Left colon (tissue), 2 donors: Measurements from ENCODE around the gene DYNLT2B. TPM values are rescaled to one million over a fixed set of nuclear protein-coding genes. Genes with fewer than 3 reads are reported as not detected.
"Not testable (repeated sequence)": the region's sequence is repeated elsewhere in the genome, so short reads cannot be mapped to it uniquely, and the experiment has no call there.

Source experiments
- ATAC-seq: fragments of 200-7000 bp; cut with Tn5 transposase; one replicate; pipeline ENCODE4 v1.9.1; 2020; ENCODE audit warnings: mild to moderate bottlenecking, moderate library complexity
- DNase-seq, 2 donors: peaks; one replicate each; pipeline ENCODE4 v3.0.0-alpha.2; 2020
- intact Hi-C, 2 donors: fragments of 100-400 bp; cut with DNase I in 1 of 2; cut with micrococcal nuclease in 1 of 2; formaldehyde crosslinking; loops; one replicate each; pipeline versions ENCODE4 v1.11.2 to v1.14.0; 2022; cut with DNase I, micrococcal nuclease
- long read RNA-seq: library from polyadenylated mRNA; unstranded; transcript quantifications from one replicate; pipeline ENCODE4 v2.0.0, GENCODE V29; 2021
- total RNA-seq, 2 donors: library from RNA; stranded (reverse); fragmentation: NEBNext Ultra II Directional; extraction: Animal tissue kit (Norgen Biotek cat#: 25700); gene quantifications; one replicate each; pipeline ENCODE4 v1.2.1, GENCODE V29; 2021
- donor health status: DM: no; HTN: no; CAD: no.
- donor health status: DM: yes; HTN: yes; CAD: no.

DYNLT2B gene
- 1 to 10 TPM; 1.7 to 2.2 TPM for total RNA-seq
- long read RNA-seq, partial matches to known transcripts: 0 of 2 reads
- long read RNA-seq, other reads (novel, unspliced or antisense): 0 of 2 reads

GRCh38 chr3:196317687-196318467 lies at the start of gene DYNLT2B:
TSS of gene DYNLT2B (minus strand) at chr3:196318240. CDS start at chr3:196318152, 88 bp downstream.
- DNase-seq (peak; percentile 87 to 91), ATAC-seq (peak; percentile 98)
- intact Hi-C loops: no loop called here

GRCh38 chr3:196365736-196366135 lies 47.7 kb upstream of the DYNLT2B start:
- intact Hi-C loops: no loop called here
- DNase-seq (no peak), ATAC-seq (no peak)

GRCh38 chr3:196360586-196360985 lies 42.5 kb upstream of the DYNLT2B start:
- no peak for ATAC-seq
- intact Hi-C loops: no loop called here
- DNase-seq: no peak

GRCh38 chr3:196358540-196358939 lies 40.5 kb upstream of the DYNLT2B start:
- DNase-seq, ATAC-seq, intact Hi-C loops: not testable (repeated sequence)

GRCh38 chr3:196357905-196358304 lies 39.9 kb upstream of the DYNLT2B start:
- intact Hi-C loops: no loop called here
- ATAC-seq (no peak), DNase-seq (no peak)

GRCh38 chr3:196356556-196356955 lies 38.5 kb upstream of the DYNLT2B start:
- intact Hi-C loops: no loop called here
- ATAC-seq (no peak), DNase-seq (no peak)

GRCh38 chr3:196355668-196356067 lies 37.6 kb upstream of the DYNLT2B start:
- DNase-seq (no peak), ATAC-seq (no peak)
- intact Hi-C loops: no loop called here

- no peak for DNase-seq
- no peak for ATAC-seq
- intact Hi-C loops: no loop called here
Measured at GRCh38 chr3:196354132-196354531, 36.1 kb upstream of the DYNLT2B start.

- DNase-seq: no peak
- intact Hi-C loops: no loop called here
- ATAC-seq: no peak
Measured at GRCh38 chr3:196351541-196351940, 33.5 kb upstream of the DYNLT2B start.

GRCh38 chr3:196350067-196350466 lies 32.0 kb upstream of the DYNLT2B start:
- no peak for DNase-seq
- intact Hi-C loops: no loop called here
- ATAC-seq: no peak

- DNase-seq: no peak
- ATAC-seq: no peak
- intact Hi-C loops: no loop called here
Measured at GRCh38 chr3:196348698-196349097, 30.7 kb upstream of the DYNLT2B start.

- intact Hi-C loops: no loop called here
- no peak for ATAC-seq
- DNase-seq: no peak
Measured at GRCh38 chr3:196344663-196345062, 26.6 kb upstream of the DYNLT2B start.

GRCh38 chr3:196343917-196344316 lies 25.9 kb upstream of the DYNLT2B start:
- ATAC-seq, intact Hi-C loops: not testable (repeated sequence)

GRCh38 chr3:196341137-196341536 lies 23.1 kb upstream of the DYNLT2B start:
- ATAC-seq: no peak
- intact Hi-C loops: no loop called here
- no peak for DNase-seq

More at GRCh38 chr3:196343917-196344316, 25.9 kb upstream of the DYNLT2B start:
- not testable (repeated sequence) for DNase-seq

GRCh38 chr3:196340466-196340865 lies 22.4 kb upstream of the DYNLT2B start:
- DNase-seq (no peak), ATAC-seq (no peak)
- intact Hi-C loops: no loop called here

- DNase-seq (no peak), ATAC-seq (no peak)
- intact Hi-C loops: no loop called here
Measured at GRCh38 chr3:196339493-196340254, 21.6 kb upstream of the DYNLT2B start.

- ATAC-seq (no peak), DNase-seq (no peak)
- intact Hi-C loops: no loop called here
Measured at GRCh38 chr3:196339044-196339443, 21.0 kb upstream of the DYNLT2B start.

- intact Hi-C loops: no loop called here
- no peak for DNase-seq
- ATAC-seq: no peak
Measured at GRCh38 chr3:196336319-196337145, 18.5 kb upstream of the DYNLT2B start.

GRCh38 chr3:196335503-196335948 lies 17.5 kb upstream of the DYNLT2B start:
- ATAC-seq (no peak), DNase-seq (no peak)
- intact Hi-C loops: no loop called here
